ENCODE results near the gene PIGK. TPM values are rescaled to one million over a fixed set of nuclear protein-coding genes. Genes with fewer than 3 reads are reported as not detected.

The PIGK gene
- total RNA-seq, 4 donors from 2014 or later: 15.3 to 27.2 (median 20.9) TPM

DNA sequence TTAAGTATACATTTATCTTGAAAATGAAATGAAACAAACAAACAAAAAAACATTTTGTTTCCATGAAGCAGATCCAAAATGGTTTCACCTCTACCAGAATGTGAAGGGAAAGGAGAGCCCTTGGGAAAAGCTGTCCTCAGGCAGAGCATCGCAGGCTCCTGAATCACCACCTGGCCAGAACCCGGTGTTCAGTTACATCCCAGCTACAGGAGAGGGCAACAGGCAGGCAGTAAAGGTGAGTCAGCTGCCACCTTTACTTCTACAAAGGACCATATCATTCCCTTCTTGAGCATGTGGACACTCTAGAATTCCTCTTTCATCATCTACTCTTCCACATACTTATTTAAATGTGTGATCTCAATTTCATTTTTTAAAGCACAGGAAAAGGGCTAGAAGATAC is 151.2 kb downstream of the PIGK start:
- peaks cover 0 to 5% (median 0%) of the 10 kb centered on the region in 3 donors for H3K36me3 ChIP-seq
- no peaks in the 10 kb centered on the region for H3K9me3 ChIP-seq
- DNase-seq (ENCODE audit: low spot score in 2 of 2): no peak
- no peaks in the 10 kb centered on the region for H3K4me1 ChIP-seq
- no peaks in the 10 kb centered on the region for H3K27me3 ChIP-seq
- no peak overlapping the region for H3K27ac ChIP-seq
- H3K4me3 ChIP-seq: no peak overlapping the region
- 93 to 96% methylated on average over 2 of the region's 2 CpGs for WGBS, 2 donors
- TF ChIP-seq CTCF (IDR thresholded peaks at IDR 0.05) (no peak), EP300 (IDR thresholded peaks at IDR 0.05) (no peak), POLR2A (IDR thresholded peaks at IDR 0.05) (no peak)

DNA sequence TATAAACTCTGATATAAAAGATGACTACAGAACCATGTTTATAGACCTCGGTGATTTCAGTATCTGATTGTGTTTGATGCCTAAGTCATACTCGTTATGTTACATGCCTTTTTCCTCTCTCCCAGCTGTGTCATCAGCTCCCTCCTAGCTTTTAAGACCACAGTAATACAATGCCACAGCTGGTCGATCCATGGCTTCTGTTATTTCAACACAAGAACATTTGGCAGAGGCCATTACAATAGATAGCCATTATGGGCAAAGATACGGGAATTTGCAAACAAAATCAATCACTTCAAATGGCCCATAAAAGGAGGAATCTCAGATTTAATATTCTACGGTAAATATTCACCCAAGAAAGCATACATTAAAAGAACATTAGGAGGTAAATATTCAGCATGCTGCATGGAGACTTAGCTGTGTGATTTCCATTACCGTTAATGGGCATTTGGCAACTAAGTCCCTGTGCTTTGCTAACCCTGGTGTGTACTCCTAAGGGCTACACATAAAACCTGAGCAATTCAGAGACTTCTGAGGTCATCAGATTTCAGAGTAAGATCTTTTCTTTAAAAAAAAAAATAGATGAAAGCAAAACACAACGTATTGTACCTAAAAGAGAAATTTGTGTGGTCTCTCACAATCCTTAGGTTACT is 153.4 kb downstream of the PIGK start:
- TF ChIP-seq EP300 (IDR thresholded peaks at IDR 0.05): no peak
- no peak for TF ChIP-seq POLR2A (IDR thresholded peaks at IDR 0.05)
- TF ChIP-seq CTCF (IDR thresholded peaks at IDR 0.05): no peak
- no peak overlapping the region for H3K27ac ChIP-seq
- peaks cover 0 to 5% (median 0%) of the 10 kb centered on the region in 3 donors for H3K36me3 ChIP-seq
- H3K4me1 ChIP-seq: no peaks in the 10 kb centered on the region
- no peak overlapping the region for H3K4me3 ChIP-seq
- H3K27me3 ChIP-seq: no peaks in the 10 kb centered on the region
- no peaks in the 10 kb centered on the region for H3K9me3 ChIP-seq
- 74 to 80% methylated on average over 7 of the region's 7 CpGs for WGBS, 2 donors
- DNase-seq (ENCODE audit: low spot score in 2 of 2): no peak

GRCh38 chr1:77064246-77064645 is 155.0 kb downstream of the PIGK start:
- 51 to 54% methylated on average over 2 of the region's 2 CpGs for WGBS, 2 donors
- no peaks in the 10 kb centered on the region for H3K4me1 ChIP-seq
- TF ChIP-seq POLR2A (IDR thresholded peaks at IDR 0.05) (no peak), CTCF (IDR thresholded peaks at IDR 0.05) (no peak), EP300 (IDR thresholded peaks at IDR 0.05) (no peak)
- H3K4me3 ChIP-seq: no peak overlapping the region
- H3K27ac ChIP-seq: no peak overlapping the region
- DNase-seq (ENCODE audit: low spot score in 2 of 2): no peak
- peaks cover 0 to 5% (median 0%) of the 10 kb centered on the region in 3 donors for H3K36me3 ChIP-seq
- no peaks in the 10 kb centered on the region for H3K27me3 ChIP-seq
- H3K9me3 ChIP-seq: no peaks in the 10 kb centered on the region

GRCh38 chr1:77063118-77063517 is 156.1 kb downstream of the PIGK start:
- H3K27ac ChIP-seq: no peak overlapping the region
- H3K9me3 ChIP-seq: no peaks in the 10 kb centered on the region
- H3K4me1 ChIP-seq: no peaks in the 10 kb centered on the region
- H3K27me3 ChIP-seq: no peaks in the 10 kb centered on the region
- DNase-seq (ENCODE audit: low spot score in 2 of 2): no peak
- H3K36me3 ChIP-seq: peaks cover 0 to 5% (median 0%) of the 10 kb centered on the region in 3 donors
- WGBS, 2 donors: 63 to 66% methylated on average over 4 of the region's 4 CpGs
- TF ChIP-seq EP300 (IDR thresholded peaks at IDR 0.05) (no peak), POLR2A (IDR thresholded peaks at IDR 0.05) (no peak), CTCF (IDR thresholded peaks at IDR 0.05) (no peak)
- H3K4me3 ChIP-seq: no peak overlapping the region

- DNase-seq (ENCODE audit: low spot score in 2 of 2): no peak
- Histone ChIP-seq H3K36me3 (no peaks in the 10 kb centered on the region), H3K9me3 (no peaks in the 10 kb centered on the region), H3K4me1 (no peaks in the 10 kb centered on the region), H3K4me3 (no peak overlapping the region), H3K27me3 (no peaks in the 10 kb centered on the region), H3K27ac (no peak overlapping the region)
- TF ChIP-seq EP300 (IDR thresholded peaks at IDR 0.05) (no peak), POLR2A (IDR thresholded peaks at IDR 0.05) (no peak), CTCF (IDR thresholded peaks at IDR 0.05) (no peak)
- WGBS, 2 donors: 74 to 76% methylated on average over 3 of the region's 3 CpGs
These were observed 158.1 kb downstream of the PIGK start for GRCh38 chr1:77061162-77061561.

All from tibial nerve (tissue), 4 donors.